ENCODE data around the gene TRIM24.

TRIM24 gene

DNA sequence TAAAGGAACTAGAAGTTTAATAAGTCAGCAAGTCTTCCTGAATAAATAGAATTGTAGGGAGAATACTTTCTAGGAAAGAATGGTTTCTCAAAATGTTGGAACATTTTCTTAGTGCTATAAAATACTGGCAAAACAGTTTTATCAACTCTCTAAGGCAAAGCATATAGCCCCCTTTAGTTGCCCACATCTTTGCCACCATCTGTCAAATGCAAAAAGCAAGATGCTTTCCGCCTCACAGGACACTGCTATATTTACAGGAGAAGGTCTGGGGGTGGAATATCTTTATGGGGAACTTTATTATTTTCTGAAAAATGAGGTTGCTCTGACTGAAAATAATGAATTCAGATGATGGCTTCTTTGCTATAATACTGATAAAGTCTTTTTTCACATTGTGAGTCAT, 162.8 kb downstream of the TRIM24 start:
- Histone ChIP-seq H3K4me1 (ENCODE audit: insufficient read depth, low read length) (no peaks in the 10 kb centered on the region), H3K4me3 (ENCODE audit: low read length) (no peak overlapping the region), H3K9me3 (ENCODE audit: low read length) (no peaks in the 10 kb centered on the region), H3K36me3 (ENCODE audit: insufficient read depth, low read length) (no peaks in the 10 kb centered on the region), H2AFZ (ENCODE audit: low read depth, low read length) (no peak overlapping the region), H3K27me3 (ENCODE audit: insufficient read depth, low read length) (no peaks in the 10 kb centered on the region)

DNA sequence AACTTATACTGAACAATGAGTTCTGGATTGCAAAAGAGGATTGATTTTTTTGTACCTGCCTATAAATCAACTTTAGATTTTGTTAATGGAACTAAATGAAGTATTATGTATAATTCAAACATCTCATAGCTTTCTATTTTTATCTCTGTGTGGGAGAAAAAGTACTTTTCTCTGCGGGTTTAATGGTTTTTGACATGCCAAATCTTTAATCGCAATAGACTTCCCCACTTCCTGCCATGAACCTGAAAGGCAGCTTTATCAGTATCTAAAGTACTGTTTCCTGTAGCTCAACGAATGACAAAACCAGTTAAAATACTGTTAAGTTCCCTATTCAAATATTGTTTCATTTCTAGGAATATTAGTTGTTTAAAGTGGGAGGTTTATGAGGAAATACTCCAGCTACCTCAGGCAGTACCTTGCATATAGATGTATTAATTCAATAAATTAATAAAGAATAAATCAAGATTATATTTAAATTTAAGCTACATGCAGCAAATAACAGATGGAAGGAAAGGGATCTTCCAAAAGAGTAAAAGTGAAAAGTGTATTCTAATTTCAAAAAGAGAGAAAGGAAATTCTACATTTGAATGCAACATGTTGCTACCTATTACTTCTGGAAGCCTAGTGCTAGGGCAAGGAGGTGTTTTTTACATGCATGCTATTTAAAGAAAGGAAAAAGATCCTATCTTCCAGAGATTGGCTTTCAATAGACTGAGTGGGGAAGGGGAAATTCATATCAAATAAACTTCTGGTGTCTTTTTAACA, 165.2 kb downstream of the TRIM24 start:
- Histone ChIP-seq H3K27me3 (ENCODE audit: insufficient read depth, low read length) (no peaks in the 10 kb centered on the region), H3K9me3 (ENCODE audit: low read length) (no peaks in the 10 kb centered on the region), H2AFZ (ENCODE audit: low read depth, low read length) (no peak overlapping the region), H3K4me1 (ENCODE audit: insufficient read depth, low read length) (no peaks in the 10 kb centered on the region), H3K36me3 (ENCODE audit: insufficient read depth, low read length) (no peaks in the 10 kb centered on the region), H3K4me3 (ENCODE audit: low read length) (no peak overlapping the region)

DNA sequence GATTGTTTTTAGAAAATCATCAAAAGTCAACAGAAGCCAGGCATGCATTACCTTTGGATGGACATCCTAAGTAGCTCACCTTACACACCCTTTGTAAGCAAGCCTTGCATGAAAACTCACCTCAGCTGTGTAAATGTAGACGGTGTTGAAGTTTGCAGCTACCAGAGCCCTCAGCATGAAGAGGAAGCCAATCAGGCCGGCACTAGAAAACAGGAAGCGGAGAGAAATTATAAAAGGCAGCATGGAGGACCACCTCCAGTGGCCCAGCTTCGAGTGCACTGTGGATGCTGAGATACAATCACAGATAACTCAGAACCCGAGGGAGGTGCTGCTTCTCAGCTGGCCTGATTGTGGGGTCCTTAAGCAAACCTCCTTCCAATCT, 165.8 kb downstream of the TRIM24 start:
- Histone ChIP-seq H2AFZ (ENCODE audit: low read depth, low read length) (no peak overlapping the region), H3K27me3 (ENCODE audit: insufficient read depth, low read length) (no peaks in the 10 kb centered on the region), H3K4me1 (ENCODE audit: insufficient read depth, low read length) (no peaks in the 10 kb centered on the region), H3K36me3 (ENCODE audit: insufficient read depth, low read length) (no peaks in the 10 kb centered on the region), H3K9me3 (ENCODE audit: low read length) (no peaks in the 10 kb centered on the region), H3K4me3 (ENCODE audit: low read length) (no peak overlapping the region)

DNA sequence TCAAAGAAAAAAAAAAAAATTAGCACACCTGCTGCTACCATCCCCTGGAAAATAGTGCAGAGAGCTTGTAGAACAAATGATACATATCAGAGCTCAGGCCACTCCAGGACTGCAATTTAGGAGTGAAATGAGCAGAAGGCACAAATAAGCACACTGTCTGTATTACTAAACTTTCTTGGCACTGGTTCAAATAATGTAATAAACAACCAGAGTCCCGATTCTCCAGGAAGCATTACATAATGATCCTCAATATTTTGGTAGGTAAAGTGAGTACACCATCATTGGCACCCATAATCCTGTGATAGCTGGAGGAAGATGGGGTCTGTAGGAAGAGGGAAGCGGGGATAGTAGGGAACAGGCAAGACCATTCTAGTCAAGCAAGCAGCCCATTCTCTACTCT, 166.8 kb downstream of the TRIM24 start:
- Histone ChIP-seq H3K9me3 (ENCODE audit: low read length) (no peaks in the 10 kb centered on the region), H3K36me3 (ENCODE audit: insufficient read depth, low read length) (no peaks in the 10 kb centered on the region), H3K27me3 (ENCODE audit: insufficient read depth, low read length) (no peaks in the 10 kb centered on the region), H3K4me1 (ENCODE audit: insufficient read depth, low read length) (no peaks in the 10 kb centered on the region), H2AFZ (ENCODE audit: low read depth, low read length) (no peak overlapping the region), H3K4me3 (ENCODE audit: low read length) (no peak overlapping the region)

DNA sequence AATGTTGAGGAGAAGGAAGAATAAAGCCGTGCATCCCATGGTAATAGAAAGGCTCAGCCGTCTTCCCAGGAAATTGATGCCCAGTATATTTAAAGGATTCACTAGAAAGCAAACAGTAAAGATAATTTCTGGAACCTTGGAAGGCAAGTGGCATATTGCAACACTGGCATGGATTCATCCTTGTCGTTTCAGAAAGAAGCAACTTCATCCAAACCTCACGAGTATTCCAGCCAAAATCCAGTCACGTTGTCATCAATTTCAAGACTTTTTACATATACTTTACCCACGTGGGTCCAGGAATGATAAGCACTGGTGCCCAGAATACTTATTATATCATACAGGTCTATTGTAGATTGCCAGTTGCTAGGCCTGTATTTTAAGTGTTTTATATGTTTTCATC, 167.3 kb downstream of the TRIM24 start:
- no peaks in the 10 kb centered on the region for H3K4me1 ChIP-seq (ENCODE audit: insufficient read depth, low read length)
- no peaks in the 10 kb centered on the region for H3K27me3 ChIP-seq (ENCODE audit: insufficient read depth, low read length)
- H3K36me3 ChIP-seq (ENCODE audit: insufficient read depth, low read length): no peaks in the 10 kb centered on the region
- H3K4me3 ChIP-seq (ENCODE audit: low read length): no peak overlapping the region
- H2AFZ ChIP-seq (ENCODE audit: low read depth, low read length): no peak overlapping the region
- no peaks in the 10 kb centered on the region for H3K9me3 ChIP-seq (ENCODE audit: low read length)

DNA sequence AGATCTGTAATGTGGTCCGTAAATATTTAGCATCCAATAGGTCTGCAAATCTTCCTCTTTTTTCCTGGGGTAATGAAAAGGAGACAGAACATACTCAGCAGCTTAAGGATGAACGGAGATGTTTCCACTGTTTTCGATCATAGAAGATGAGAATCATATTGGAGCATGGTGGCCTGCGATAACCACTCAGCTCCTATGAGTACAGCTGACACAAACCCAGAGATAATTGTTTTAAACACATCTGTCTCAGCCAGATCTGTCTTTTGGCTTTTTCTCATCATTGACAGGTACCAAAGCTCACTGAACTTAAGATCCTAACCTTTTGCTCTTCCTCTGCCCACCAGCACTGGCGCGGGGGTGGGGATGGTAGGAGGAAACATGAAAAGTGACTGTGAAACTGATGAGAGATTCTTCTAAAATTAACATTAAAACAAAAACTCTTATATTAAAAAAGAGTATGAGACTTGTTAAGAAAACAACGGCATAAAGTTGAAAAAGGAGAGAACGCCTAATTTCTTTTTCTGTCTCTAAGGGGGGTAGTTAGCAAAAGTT, 170.1 kb downstream of the TRIM24 start:
- H3K4me3 ChIP-seq (ENCODE audit: low read length): no peak overlapping the region
- no peaks in the 10 kb centered on the region for H3K9me3 ChIP-seq (ENCODE audit: low read length)
- H3K27me3 ChIP-seq (ENCODE audit: insufficient read depth, low read length): no peaks in the 10 kb centered on the region
- no peaks in the 10 kb centered on the region for H3K4me1 ChIP-seq (ENCODE audit: insufficient read depth, low read length)
- H2AFZ ChIP-seq (ENCODE audit: low read depth, low read length): no peak overlapping the region
- no peaks in the 10 kb centered on the region for H3K36me3 ChIP-seq (ENCODE audit: insufficient read depth, low read length)

DNA sequence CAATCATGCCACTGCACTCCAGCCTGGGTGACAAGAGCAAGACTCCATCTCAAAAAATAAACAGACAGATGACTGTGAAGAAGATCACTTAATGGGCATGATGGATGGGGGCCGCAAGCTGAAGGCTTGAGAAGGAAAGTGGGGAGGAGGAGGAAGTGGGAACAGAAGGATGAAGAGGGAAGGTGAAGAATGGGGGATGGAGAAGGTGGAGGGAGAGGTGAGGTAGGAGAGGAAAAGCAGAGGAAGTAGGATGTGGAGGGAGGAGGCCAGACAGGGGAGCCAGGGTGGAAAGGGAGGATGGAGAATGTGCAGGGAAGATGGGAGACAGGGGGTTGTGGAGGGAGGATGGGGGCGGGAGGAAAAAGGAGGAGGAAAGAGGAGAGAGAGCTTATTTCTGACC, 172.3 kb downstream of the TRIM24 start:
- Histone ChIP-seq H3K27me3 (ENCODE audit: insufficient read depth, low read length) (no peaks in the 10 kb centered on the region), H3K4me1 (ENCODE audit: insufficient read depth, low read length) (no peaks in the 10 kb centered on the region), H3K9me3 (ENCODE audit: low read length) (no peaks in the 10 kb centered on the region), H2AFZ (ENCODE audit: low read depth, low read length) (no peak overlapping the region), H3K36me3 (ENCODE audit: insufficient read depth, low read length) (no peaks in the 10 kb centered on the region), H3K4me3 (ENCODE audit: low read length) (no peak overlapping the region)

DNA sequence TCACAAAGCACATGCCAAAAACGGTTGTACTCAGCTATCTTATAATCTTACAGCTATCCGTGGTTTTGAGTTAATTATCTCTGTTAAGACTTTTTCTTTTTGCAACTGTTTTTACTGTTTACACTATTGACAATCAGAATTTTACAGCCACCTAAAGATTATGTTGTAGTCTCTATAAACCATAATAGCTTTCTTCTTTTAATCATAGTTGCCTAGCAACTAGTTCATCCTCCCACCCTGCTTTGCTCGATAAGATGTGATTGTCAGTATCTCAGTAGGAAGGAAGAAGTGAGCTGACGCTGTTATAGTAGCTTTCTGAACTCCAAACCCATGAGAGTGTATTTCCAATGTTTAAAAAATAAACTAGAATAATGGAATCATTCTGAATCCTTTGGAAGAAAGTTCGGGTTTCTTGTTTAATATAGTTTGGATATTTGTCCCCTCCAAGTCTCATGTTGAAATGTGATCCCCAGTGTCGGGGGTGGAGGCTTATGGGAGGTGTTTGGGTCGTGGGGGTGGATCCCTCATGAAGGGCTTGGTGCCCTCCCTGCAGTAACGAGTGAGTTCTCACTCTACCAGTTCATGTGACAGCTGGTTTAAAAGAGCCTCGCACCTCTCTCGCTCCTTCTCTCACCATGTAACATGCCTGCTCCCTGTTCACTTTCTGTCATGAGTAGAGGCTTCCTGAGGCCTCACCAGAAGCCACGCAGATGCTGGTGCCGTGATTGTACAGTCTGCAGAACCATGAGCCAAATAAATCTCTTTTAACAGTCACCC, 173.0 kb downstream of the TRIM24 start:
- Histone ChIP-seq H3K9me3 (ENCODE audit: low read length) (no peaks in the 10 kb centered on the region), H3K36me3 (ENCODE audit: insufficient read depth, low read length) (no peaks in the 10 kb centered on the region)

More for the DNA sequence above, 173.0 kb downstream of the TRIM24 start:
- H2AFZ ChIP-seq (ENCODE audit: low read depth, low read length): no peak overlapping the region
- H3K4me1 ChIP-seq (ENCODE audit: insufficient read depth, low read length): no peaks in the 10 kb centered on the region
- H3K27me3 ChIP-seq (ENCODE audit: insufficient read depth, low read length): no peaks in the 10 kb centered on the region
- H3K4me3 ChIP-seq (ENCODE audit: low read length): no peak overlapping the region
